Muscle layer of colon (tissue), 2 donors: ENCODE measurements around the gene SNRPA.
A peak's percentile ranks its signal among the peaks of the same experiment; 100 is the strongest.

Experiments used
- H3K27ac ChIP-seq: one replicate; pipeline ENCODE4 v1.7.0; 2013; ENCODE audit warnings: low read depth, mild to moderate bottlenecking, low read length, moderate library complexity
- H3K27me3 ChIP-seq, 2 donors: one replicate each; pipeline ENCODE4 v1.7.0; 2013; ENCODE audit warnings: low read length in 2 of 2, mild to moderate bottlenecking in 2 of 2; ENCODE audit not compliant: insufficient read depth in 2 of 2, control insufficient read depth in 1 of 2
- H3K36me3 ChIP-seq: one replicate; pipeline ENCODE4 v1.7.0; 2013; ENCODE audit warnings: mild to moderate bottlenecking, low read length; ENCODE audit not compliant: insufficient read depth
- H3K4me1 ChIP-seq: one replicate; pipeline ENCODE4 v1.7.0; 2013; ENCODE audit warnings: mild to moderate bottlenecking, low read length; ENCODE audit not compliant: insufficient read depth
- H3K4me3 ChIP-seq, 2 donors: one replicate each; pipeline ENCODE4 v1.7.0; 2013; ENCODE audit warnings: low read length in 2 of 2, low read depth in 1 of 2, mild to moderate bottlenecking in 1 of 2, moderate library complexity in 1 of 2
- H3K9ac ChIP-seq: one replicate; pipeline ENCODE4 v1.7.0; 2013; ENCODE audit warnings: low read length
- H3K9me3 ChIP-seq: one replicate; pipeline ENCODE4 v1.7.0; 2013; ENCODE audit warnings: mild to moderate bottlenecking, low read length
- donor health status: abdominal sarcoma.
- donor health status: Adenocarcinoma of cecum.

Gene SNRPA

DNA sequence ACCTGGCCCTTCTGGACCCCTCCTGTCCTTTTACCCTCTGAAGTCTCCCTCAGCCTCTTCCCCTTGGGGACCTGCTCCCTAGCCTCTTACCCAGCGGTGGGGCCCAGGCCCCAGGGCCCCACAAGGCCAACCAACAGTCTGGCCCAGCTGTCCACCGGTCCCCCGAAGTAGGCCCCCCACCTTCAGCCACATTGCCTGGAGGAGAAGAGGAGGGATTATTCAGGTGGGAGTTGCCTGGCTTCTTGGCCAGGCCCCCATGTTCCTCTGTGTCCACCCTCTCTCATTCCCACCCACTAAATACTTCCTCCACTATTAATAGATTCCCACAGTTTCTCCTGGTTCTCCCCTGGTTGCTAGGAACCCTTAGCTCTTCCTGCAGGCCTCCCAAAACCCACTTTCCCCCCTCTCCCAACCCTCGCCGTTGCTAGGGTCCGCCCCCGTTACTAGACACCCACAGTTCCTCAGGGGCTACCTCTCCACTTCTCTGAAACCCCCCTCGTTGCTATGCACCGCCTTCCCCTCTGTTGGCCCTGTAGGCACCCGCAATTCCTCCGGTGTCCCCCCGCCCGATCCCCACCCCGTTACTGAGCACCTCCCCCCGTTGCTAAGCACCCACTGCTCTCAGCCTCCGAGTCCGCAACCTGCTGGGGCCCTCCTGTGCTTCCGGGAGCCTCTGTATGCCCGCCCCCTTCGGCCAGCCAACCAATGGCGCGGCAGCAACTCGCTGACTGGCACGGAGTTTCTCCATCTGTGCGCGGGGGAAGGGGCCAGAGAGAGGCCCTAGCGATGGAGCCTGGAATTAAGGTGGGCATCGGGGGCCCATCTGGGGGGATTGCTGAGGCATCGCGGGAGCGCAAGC, 36.3 kb upstream of the SNRPA start:
- H3K36me3 ChIP-seq = peaks cover 14% of the 10 kb centered on the region
- peak overlapping the region; percentile 94 for H3K27ac ChIP-seq

DNA sequence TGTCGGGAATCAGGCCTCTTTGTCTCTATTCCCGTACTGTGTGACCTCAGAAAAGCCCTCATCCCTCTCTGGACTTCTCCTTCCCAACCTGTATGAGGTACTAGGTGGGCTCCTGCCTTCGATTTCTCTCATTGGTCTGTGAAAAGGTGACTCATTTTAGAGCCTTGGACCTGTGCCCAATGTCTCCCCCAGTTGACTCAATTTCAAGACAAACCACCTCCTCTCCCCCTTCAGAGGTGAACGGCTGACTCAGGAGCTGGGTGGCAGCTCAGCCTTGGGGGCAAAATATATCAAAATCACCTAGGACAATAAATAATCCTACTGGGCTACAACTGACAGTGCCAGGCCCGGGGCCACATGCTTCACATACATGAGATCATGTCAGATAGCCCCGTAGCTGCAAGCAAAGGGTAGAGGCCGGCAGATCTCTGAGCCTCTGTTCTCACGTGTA, 34.9 kb upstream of the SNRPA start:
- H3K4me1 ChIP-seq = peaks cover 53% of the 10 kb centered on the region
- peak overlapping the region; percentile 94 for H3K27ac ChIP-seq
- peaks cover 9% of the 10 kb centered on the region for H3K36me3 ChIP-seq
- H3K27me3 ChIP-seq = no peaks in the 10 kb centered on the region
- peak overlapping the region; percentile 83 to 97 for H3K4me3 ChIP-seq
- peak overlapping the region; percentile 96 for H3K9ac ChIP-seq
- H3K9me3 ChIP-seq = no peaks in the 10 kb centered on the region

More for the DNA sequence above, 36.3 kb upstream of the SNRPA start:
- peak overlapping the region; percentile 44 to 81 for H3K4me3 ChIP-seq
- H3K4me1 ChIP-seq = peaks cover 39% of the 10 kb centered on the region
- H3K9ac ChIP-seq = peak overlapping the region; percentile 44
- H3K9me3 ChIP-seq = no peaks in the 10 kb centered on the region
- no peaks in the 10 kb centered on the region for H3K27me3 ChIP-seq

DNA sequence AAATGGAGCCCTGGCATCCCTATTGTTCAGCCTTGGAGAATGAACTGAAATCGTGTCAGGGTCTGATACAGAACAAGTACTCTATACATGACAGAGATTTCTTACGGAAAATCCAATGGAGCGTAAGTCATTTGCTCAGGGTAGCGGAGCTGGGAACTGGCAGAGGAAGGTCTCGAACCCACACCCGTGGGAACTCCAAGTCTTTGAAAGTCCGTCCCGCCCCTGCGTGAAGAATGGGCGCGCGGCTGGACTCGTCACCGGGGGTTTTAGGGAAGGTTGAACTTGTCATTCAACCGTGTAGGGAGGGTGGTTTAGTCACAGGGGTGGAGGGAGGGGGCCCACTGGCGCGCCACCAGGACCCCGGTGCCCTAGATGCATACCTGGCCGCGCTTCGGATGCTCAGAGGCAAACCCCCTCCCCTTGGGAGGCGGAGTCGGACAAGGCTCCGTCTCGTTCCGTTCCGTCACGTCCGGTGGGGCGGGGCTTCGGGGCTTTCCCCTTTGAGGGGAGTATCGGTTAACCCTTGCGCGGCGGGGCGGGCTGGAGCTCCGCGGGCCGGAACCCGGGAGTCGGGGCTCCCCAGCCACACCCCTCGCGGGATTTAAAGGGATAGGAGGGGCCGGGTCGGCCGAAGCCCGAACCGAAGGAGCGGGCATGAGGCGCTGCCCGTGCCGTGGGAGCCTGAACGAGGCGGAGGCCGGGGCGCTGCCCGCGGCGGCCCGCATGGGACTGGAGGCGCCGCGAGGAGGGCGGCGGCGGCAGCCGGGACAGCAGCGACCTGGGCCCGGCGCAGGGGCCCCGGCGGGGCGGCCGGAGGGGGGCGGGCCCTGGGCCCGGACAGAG, 34.3 kb upstream of the SNRPA start, which contains the start of the genes COQ8B and ITPKC:
COQ8B (minus strand) TSS at position 405 of the 843 bp plus-strand sequence. CDS start 2,254 bp downstream, outside the sequence.
ITPKC (plus strand) TSS at position 631 of the 843 bp plus-strand sequence; CDS start at position 655, 24 bp downstream.
- peaks cover 57% of the 10 kb centered on the region for H3K4me1 ChIP-seq
- H3K9me3 ChIP-seq = no peaks in the 10 kb centered on the region
- H3K36me3 ChIP-seq = peaks cover 6% of the 10 kb centered on the region
- peak within 1 kb of the TSS; percentile 94 for H3K27ac ChIP-seq
- H3K9ac ChIP-seq = peak within 1 kb of the TSS; percentile 96
- peak within 1 kb of the TSS; percentile 83 to 97 for H3K4me3 ChIP-seq
- no peaks in the 10 kb centered on the region for H3K27me3 ChIP-seq

DNA sequence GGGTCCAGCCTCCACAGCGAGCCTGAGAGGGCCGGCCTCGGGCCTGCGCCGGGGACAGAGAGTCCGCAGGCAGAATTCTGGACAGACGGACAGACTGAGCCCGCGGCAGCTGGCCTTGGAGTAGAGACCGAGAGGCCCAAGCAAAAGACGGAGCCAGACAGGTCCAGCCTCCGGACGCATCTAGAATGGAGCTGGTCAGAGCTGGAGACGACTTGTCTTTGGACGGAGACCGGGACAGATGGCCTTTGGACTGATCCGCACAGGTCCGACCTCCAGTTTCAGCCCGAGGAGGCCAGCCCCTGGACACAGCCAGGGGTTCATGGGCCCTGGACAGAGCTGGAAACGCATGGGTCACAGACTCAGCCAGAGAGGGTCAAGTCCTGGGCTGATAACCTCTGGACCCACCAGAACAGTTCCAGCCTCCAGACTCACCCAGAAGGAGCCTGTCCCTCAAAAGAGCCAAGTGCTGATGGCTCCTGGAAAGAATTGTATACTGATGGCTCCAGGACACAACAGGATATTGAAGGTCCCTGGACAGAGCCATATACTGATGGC, 33.6 kb upstream of the SNRPA start:
- Histone ChIP-seq H3K27me3 (no peaks in the 10 kb centered on the region), H3K9ac (peak overlapping the region; percentile 96), H3K27ac (peak overlapping the region; percentile 94), H3K36me3 (peaks cover 11% of the 10 kb centered on the region), H3K9me3 (no peaks in the 10 kb centered on the region), H3K4me1 (peaks cover 64% of the 10 kb centered on the region), H3K4me3 (peak overlapping the region; percentile 83 to 97)

DNA sequence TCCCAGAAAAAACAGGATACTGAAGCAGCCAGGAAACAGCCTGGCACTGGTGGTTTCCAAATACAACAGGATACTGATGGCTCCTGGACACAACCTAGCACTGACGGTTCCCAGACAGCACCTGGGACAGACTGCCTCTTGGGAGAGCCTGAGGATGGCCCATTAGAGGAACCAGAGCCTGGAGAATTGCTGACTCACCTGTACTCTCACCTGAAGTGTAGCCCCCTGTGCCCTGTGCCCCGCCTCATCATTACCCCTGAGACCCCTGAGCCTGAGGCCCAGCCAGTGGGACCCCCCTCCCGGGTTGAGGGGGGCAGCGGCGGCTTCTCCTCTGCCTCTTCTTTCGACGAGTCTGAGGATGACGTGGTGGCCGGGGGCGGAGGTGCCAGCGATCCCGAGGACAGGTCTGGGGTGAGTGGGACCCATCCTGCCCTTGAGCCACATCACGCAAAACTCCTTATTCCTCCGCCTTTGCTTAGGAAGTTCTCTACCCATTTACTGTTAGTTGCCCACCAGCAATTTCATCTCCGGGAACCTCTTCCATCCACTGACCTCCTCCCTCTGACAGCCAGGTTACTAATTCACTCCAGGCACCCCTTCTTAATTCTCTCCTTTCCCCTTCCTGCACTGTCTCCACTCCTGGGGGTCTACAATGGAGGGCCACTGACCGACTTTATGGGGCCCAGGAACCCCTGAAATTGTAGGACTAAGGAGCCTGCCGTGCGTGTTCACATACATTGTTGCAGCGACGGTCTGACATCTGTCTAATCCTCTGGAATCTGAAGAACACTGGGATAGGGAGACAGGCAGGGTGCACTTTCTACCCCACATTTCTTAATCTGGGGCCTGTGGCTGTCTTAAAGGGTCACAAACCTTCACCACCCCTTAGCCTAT, 32.9 kb upstream of the SNRPA start:
- Histone ChIP-seq H3K27ac (peak overlapping the region; percentile 94), H3K9me3 (no peaks in the 10 kb centered on the region), H3K4me1 (peaks cover 66% of the 10 kb centered on the region), H3K9ac (peak overlapping the region; percentile 96), H3K4me3 (peak overlapping the region; percentile 83 to 97), H3K27me3 (no peaks in the 10 kb centered on the region), H3K36me3 (peaks cover 13% of the 10 kb centered on the region)

DNA sequence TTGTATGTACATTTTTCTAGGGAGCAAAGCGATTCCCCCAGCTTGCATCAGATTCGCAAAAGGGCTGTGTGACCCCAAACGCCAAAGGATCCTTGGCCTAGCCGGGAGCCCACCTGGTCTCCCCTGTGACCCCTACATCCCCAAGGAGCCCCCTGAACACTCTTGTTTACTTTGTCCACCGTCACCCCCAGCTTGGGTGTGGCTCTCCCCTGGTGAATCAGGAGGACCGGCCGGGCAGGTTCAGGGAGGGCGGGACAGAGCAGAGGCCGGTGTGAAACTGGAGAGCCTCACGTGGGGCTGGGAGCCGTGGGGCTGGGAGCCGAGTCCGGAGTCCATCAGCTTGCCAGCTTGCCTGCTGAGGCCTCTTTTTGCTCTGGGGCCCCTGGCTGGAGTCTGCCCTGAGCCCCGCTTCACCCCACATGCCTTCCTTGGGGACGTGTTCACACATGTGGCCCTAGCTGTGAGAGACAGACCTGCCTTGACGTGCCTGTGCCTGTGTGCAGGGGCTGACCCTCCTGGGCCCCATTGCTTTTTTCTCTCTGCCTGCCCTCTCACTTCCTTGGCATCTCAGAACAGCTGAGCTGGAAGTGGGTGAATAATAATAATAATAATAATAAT, 32.1 kb upstream of the SNRPA start:
- Histone ChIP-seq H3K9me3 (no peaks in the 10 kb centered on the region), H3K9ac (peak overlapping the region; percentile 96), H3K27me3 (no peaks in the 10 kb centered on the region), H3K36me3 (peaks cover 13% of the 10 kb centered on the region), H3K27ac (peak overlapping the region; percentile 94), H3K4me1 (peaks cover 66% of the 10 kb centered on the region), H3K4me3 (peak overlapping the region; percentile 83 to 97)

DNA sequence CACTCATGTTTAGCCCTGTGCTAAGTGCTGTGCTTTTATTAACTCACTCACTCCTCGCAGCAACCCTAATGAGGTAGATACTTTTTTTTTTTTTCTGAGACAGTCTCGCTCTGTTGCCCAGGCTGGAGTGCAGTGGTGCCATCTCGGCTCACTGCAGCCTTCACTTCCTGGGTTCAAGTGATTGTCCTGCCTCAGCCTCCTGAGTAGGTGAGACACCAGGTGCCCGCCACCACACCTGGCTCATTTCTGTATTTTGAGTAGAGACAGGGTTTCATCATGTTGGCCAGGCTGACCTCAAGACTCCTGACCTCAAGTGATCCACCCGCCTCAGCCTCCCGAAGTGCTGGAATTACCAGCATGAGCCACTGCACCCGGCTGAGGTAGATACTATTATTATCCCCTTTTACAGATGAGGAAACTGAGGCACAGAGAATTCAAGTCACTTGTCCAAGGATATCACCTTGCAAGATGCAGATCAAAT, 31.5 kb upstream of the SNRPA start:
- peak overlapping the region; percentile 94 for H3K27ac ChIP-seq
- peaks cover 60% of the 10 kb centered on the region for H3K4me1 ChIP-seq
- H3K9me3 ChIP-seq = no peaks in the 10 kb centered on the region
- peak overlapping the region in 1 of 2 donors; percentile 97 for H3K4me3 ChIP-seq
- H3K9ac ChIP-seq = no peak overlapping the region
- no peaks in the 10 kb centered on the region for H3K27me3 ChIP-seq
- peaks cover 13% of the 10 kb centered on the region for H3K36me3 ChIP-seq

DNA sequence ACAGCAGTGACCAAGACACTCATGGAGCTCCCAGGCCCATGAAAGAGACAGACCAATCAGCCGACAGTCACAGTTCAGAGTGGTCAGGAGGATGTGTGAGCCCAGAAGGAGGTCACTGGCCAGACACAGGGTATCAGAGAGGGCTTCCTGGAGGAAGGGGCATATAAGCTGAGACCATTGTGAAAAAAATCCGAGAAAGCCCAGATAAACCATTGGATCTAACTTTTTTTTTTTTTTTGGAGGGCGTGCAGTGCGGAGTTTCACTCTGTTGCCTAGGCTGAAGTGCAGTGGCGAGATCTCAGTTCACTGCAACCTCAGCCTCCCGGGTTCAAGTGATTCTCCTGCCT, 29.9 kb upstream of the SNRPA start:
- Histone ChIP-seq H3K36me3 (peaks cover 19% of the 10 kb centered on the region), H3K4me1 (peaks cover 47% of the 10 kb centered on the region), H3K9me3 (no peaks in the 10 kb centered on the region), H3K9ac (no peak overlapping the region), H3K4me3 (peak overlapping the region; percentile 0 to 37), H3K27ac (peak overlapping the region; percentile 76), H3K27me3 (no peaks in the 10 kb centered on the region)

DNA sequence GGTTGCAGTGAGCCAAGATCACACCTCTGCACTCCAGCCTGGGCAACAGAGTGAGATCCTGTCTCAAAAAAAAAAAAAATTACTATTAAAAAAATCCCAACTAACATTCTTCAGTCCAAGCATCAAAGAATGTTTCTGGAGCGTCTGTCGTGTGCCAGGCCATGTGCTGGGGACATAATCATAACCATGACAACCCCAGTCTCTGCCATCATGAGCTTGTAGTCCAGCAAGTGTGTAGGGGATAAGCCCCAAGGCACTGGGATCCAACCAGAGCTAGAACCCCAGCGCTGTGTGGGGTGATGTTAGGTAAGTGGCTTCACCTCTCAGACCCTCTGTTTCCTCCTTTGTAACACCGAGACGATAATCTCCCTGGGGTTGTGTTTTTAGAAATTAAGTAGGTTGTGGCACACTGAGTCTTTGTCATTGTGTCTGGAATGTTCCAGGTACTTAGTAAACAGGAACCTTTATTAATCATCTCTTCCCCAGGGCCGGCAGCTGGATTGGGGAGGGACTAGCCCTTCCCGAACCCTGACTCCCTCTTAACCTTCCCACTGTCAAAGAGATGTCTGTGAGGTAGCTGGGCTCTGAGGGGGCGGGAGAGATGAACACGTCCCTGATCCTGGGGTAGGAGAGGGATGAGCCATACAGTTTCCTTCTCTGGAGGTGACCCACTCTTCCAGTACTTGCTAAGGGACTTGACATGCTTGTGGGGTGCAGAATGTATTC, 28.9 kb upstream of the SNRPA start:
- Histone ChIP-seq H3K27me3 (no peaks in the 10 kb centered on the region), H3K4me3 (no peak overlapping the region), H3K36me3 (peaks cover 25% of the 10 kb centered on the region), H3K4me1 (peaks cover 44% of the 10 kb centered on the region), H3K9ac (no peak overlapping the region), H3K27ac (no peak overlapping the region), H3K9me3 (no peaks in the 10 kb centered on the region)
